NAMALWA (cell line): ENCODE measurements around the gene ANKRD40.
"Not testable (repeated sequence)": the region's sequence is repeated elsewhere in the genome, so short reads cannot be mapped to it uniquely, and the experiment has no call there.

ENCODE experiments used
- DNase-seq: peaks from one replicate; pipeline ENCODE4 v3.0.0-alpha.2; 2015; ENCODE audit warnings: low spot score

Gene ANKRD40

DNA sequence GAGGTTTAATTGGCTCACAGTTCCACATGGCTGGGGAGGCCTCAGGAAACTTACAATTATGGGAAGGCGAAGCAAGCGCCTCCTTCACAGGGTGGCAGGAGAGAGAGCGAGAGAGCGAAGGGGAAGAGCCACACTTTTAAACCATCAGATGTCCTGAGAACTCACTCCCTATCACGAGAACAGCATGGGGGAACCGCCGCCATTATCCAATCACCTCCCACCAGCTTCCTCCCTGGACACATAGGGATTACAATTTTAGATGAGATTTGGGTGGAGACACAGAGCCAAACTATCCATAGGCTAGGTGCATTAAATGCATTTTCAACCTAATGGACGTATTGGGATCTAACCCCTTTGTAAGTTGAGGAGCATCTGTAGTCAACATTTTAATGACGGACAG lies 4.9 kb upstream of the ANKRD40 start:
- DNase-seq = no peak

DNA sequence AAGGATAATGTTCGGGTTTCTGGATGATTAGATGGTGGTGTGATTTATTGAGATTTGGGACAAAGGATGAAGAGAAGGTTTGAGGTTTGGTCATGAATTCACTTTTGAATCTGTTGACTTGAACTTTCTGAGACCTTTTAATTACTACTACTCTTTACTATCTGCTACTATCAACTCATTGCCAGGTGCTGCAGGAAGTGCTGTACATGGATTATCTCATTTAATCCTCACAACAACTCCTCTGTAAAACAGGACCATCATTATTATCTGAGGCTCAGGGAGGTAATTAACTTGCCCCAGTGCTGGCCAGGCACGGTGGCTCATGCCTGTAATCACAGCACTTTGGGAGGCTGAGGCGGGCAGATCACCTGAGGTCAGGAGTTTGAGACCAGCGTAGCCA lies 2.9 kb upstream of the ANKRD40 start:
- no peak for DNase-seq

DNA sequence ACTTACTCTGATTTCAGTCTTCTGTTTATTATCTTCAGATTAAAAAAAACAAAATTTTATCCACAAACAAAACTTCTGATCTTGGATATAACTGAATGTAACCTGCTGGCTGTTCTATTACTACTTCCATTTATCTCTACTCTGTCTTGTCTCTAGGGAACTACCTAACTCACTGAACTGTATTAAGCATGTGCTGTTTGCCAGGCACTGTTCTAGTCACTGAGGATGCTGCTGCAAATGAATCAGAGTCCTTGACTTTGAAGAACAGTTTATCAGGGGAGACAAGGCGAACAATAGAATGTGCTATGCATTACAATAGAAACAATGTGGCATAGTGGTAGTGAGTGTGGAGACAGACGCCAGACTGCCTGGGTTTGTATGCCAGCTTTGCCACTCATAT lies 2.3 kb upstream of the ANKRD40 start:
- no peak for DNase-seq

DNA sequence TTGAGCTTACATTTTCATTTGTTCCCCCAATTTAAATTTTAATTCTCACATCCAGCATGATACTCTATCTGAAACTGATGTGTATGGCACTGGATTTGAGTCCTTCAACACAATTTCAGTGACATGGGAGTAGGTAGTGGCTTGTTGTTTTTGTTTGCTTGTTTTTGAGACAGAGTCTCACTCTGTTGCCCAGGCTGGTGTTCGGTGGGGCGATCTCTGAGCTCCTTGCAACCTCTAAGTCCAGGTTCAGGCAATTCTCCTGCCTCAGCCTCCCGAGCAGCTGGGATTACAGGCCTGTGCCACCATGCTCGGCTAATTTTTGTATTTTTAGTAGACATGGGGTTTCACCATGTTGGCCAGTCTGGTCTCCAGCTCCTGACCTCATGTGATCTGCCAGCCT lies 1.3 kb upstream of the ANKRD40 start:
- DNase-seq = not testable (repeated sequence)

DNA sequence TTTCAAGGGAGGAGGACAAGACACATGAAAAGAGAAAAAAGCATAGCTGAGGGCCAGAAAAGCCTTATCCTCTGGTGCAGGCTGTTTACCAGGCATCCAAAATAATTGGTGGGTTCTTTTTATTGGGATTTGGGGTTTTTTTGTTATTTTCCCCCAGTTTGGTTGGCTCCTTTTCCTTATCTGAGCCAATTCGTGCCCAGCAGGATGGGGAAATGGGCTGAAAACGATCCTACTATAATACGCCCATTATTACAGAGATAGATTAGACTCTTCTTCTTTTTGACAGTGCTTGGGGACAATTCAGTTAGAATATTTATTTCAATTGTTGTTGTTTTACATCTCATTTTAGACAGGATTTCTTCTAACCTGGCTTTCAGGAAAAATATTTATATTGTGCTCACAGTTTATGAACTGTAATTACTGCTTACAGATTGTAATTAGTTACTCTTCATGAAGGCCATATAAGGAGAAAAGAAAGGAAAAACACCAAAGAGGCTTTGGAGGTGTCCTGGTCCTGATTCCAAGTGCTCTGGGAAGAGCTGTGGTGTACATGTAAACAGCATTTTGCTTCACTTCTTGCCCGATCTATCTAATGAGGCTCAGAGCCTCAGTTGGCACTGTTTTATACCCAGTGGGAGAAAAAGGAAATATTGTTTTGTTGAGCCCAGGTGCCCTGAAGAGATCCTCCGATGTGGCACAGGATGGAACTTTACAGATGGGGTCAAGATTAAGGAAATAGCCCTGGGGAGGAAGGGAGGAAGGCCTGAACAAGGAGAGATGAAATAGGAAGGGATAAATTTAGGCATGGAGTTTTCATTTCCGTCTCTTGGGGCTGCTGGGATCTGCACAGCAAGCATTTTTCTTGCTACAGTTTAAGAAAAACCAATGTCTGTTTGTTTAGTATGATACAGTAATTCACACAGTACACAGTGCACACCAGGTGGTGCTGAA lies 611 bp upstream of the ANKRD40 start:
- peak; percentile 69 for DNase-seq

DNA sequence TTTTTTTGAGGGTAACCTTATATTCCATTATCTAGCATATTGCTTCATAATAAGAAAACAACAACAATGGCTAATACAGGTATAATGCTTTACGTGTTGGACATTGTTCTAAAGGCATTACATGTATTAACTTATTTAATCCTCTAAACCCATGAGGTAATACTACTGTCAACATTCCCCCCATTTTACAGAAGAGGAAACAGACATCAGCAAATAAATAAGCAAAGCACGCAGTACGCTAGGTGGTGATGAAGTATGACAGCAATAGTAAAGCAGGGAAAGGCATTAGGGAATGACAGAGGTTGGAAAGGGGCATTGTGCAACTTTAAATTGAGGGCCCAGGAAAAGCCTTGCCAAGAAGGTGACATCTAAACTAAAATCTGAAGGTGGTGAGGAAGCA lies 4.6 kb downstream of the ANKRD40 start:
- no peak for DNase-seq

DNA sequence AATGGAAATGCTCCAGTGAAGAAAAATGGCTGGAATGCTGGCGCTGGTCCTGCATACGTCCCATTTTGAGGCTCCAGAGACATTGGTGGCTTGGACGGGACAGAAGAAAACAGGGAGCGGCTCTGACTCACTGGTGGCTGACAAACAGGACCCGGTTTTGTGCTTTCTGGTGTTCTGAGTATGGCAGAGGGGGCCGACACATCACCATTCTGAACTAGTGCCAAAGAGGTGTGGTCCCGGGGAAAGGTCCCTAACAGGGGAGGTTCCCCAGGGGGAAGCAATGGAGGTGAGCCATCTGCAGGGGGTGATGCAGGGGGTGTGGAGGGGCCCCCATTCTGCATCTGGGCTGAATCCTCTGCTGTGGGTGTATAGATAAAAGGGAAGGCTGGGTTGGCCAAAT lies 8.3 kb downstream of the ANKRD40 start:
- no peak for DNase-seq

DNA sequence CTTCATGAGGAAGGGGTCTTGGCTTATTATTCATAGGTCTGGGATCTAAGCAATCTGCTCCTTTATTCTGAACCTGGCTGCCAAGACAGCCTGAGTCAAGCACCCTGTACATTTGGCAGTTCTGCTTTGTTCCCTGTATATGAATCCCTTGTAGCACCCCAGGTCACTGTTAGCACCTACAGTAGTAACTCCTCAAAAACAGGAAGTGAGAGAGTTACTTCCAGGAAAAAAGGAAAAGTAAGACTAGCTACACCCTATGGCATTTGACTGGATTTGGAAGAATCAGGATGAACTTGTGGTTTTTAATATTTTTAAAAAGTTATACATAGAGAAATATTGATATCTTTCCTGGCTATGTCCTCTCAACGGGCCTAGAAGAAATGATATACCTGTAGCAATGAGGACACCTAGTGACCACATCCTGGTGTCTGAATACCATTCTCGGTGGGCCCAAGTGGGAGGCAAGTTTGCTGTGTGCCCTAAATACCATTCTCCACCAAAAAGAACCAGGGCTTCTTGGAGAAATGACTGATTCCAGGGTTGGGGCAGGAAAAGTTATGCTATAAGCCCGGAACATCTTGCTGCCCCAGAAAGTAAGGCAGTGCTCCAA lies 9.9 kb downstream of the ANKRD40 start:
- no peak for DNase-seq

DNA sequence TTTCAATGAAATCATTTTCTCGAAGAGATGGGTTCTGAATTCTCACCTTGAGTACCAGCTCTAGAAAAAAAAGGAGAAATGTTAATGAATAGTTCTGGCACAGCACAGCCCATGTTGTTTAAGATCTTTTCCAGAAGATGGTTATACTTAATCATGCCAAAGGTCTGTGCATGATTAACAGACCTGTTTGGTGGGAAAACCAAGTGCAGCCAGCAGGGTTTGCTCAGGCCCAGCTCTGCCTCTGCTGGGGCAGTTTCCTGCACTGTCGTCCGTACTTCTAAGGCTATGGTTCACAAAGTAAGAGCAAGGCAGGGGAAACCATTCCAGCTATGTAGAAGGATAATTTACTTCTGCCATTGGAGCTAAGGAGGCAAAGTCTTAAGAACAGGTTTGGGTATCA lies 10.7 kb downstream of the ANKRD40 start:
- DNase-seq = no peak

DNA sequence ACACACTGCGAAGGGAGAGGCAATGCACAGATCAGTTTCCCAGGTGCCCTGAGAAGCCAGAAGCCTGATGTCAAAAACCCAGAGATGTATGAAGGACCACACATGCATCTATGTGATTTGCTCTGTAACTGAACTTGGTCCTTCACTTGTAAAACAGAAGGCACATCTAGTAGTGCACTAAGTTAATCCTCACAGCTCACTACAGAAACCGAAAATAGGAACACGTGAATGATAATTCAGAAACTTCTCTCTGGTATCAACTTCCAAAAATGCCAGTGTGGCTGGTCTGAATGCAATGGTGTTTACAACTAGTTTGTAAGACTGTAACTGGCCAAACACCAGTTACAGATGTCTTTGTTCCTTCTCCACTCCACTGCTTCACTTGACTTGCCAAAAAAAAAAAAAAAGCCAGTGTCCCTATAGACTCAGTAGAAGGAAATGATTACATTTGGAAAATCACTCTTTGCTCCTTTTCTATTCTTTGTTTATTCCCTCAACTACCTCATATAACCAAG lies 11.3 kb downstream of the ANKRD40 start:
- no peak for DNase-seq

DNA sequence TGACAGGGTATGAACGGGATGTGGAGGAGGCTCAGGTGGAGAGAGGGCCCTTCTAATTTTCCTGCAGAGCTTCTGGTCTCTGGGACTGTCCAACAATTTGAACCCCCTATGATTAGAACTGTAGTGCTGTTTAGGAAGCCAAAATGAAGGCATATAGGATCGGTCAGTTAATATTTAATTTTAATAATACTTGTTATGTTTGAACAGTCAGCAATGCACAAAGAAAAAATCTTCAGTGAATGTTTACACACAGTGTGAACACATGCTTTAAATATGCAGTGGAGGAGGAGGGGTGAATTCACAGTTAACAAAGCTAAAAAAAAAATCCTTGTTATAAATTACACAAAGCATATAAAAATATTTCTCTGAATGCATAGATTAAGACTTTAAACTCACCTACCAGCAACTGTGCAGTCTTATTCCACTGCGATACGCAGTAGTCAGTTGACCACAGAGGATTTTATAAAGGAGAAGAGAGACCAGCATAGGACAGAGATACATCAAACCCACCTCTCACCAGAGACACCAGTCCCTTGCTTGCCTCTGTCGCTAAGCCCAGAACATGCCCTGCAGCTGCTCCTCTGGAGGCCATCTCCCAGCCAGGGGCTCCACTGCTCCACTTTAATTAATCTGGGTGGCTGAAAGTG lies 14.6 kb downstream of the ANKRD40 start:
- DNase-seq = no peak

DNA sequence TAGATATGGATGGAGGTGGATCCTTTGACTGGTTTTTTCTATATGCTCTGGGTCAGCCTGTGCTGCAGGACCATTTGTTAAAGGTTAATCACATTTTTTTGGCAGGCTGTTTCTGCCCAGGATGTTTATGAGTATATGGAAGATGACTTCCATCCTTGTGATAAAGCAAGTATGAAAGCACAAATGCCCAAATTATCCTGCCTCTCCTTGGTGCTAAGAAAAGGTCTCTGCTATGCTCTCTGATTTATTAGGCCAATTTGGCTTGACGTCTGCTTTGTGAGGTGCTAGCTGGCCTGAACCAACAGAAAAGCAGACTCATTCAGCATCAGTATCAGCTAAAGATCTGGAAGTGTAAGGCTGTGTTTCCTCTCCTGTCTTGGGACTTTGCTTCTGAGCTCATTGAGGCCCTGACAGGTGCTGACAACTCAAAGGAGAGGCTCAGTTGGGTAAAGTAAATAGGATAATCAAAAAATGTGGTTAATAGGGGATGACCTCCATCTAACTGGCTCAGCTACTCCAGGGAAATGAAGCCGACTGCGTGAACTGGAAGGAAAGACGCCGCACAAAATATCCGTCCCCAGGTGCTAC lies 15.2 kb downstream of the ANKRD40 start:
- no peak for DNase-seq

DNA sequence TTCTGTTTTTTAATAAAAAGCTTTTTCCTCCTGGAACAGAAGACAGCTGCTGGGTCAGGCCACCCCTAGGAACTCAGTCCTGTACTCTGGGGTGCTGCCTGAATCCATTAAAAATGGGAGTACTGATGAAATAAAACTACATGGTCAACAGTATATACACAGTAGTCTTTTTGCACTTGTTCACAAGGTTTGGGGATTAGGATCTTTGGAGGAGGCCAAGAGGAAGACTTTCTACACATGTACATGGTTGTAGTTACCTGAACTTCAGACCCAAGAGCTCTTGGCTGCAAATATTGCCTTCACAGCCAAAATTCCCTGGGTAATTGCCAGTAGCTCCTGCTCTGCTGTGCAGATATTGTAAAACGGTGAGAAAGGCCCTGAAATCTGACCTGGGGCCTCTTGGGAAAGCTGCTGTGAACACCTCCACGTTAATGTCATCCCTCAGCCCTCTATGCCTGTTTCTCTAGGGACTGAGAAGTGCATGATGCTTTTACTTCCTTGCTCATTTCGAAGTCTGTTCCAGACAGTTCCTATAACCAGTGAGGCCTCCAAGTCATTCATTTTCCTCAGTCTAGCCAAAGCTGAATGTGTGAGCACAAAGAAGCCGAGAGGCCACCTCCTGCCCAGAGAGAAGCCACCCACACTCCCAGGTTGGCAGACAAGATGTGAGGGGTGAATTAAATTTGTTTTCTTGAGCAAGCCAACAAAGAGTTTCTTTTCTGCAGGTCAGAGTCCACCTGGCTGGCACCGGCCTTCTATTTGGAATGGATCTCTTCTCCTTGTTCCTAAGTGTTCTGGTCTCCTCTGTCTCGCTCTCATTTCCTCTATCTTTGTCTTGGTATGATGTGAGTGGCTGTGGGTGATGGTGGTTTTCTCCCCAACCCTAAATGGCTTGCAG lies 15.9 kb downstream of the ANKRD40 start:
- no peak for DNase-seq

DNA sequence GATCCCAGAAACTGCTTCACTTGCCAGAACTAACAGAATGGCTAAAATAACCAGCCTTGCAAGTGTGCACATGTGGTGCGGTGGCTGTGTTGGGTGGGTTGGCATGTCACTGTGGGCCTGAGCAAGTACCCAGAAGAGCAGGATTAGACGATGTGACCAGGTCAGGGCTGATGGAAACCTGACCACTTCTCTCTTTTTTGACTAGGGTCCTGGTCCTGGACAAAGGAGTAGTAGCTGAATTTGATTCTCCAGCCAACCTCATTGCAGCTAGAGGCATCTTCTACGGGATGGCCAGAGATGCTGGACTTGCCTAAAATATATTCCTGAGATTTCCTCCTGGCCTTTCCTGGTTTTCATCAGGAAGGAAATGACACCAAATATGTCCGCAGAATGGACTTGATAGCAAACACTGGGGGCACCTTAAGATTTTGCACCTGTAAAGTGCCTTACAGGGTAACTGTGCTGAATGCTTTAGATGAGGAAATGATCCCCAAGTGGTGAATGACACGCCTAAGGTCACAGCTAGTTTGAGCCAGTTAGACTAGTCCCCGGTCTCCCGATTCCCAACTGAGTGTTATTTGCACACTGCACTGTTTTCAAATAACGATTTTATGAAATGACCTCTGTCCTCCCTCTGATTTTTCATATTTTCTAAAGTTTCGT lies 16.7 kb downstream of the ANKRD40 start:
- DNase-seq = no peak

DNA sequence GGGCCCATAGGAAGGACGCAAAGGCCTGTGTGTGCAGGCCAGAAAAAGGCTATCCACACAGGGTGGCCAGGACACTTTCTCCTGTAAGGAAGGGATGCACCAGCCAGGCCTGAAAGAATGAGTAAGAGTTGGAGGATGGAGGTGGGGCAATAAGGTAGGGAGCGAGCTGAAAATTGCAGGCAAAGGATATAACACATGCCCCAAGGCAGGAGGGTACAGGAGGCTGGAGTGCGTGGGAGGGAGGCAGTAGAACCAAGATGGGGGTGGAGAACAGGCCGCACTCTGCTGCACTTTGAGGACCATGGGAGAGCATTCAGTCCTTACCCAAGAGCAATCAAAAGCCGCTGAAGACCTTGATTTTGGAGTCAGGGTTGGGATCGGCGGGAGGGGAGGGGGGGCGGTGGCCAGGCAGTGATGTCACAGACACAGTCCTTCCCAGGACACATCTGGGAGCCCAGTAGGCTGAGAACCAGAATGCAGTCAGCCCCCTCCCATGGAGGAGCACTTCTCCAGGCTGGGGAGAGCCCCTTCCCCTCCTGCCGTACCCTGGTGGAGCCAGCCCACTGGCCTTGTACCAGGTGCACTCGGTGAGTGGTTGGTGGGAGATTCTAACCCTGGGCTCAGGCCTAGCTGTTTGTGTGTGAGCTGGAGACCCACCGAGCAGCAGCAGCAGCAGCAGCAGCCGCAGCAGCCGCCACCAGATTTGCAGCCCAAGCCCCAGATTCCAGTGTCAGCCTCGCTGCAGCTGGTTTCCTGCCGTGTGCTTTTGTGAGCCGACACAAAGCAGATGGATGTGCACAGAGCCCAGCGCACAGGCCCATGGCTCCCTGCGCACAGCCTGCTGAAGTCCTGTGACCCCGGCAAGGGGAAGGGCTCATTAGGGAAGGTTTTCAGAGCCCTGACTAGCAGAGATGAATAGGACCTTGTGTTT lies 17.5 kb downstream of the ANKRD40 start:
- DNase-seq = no peak

DNA sequence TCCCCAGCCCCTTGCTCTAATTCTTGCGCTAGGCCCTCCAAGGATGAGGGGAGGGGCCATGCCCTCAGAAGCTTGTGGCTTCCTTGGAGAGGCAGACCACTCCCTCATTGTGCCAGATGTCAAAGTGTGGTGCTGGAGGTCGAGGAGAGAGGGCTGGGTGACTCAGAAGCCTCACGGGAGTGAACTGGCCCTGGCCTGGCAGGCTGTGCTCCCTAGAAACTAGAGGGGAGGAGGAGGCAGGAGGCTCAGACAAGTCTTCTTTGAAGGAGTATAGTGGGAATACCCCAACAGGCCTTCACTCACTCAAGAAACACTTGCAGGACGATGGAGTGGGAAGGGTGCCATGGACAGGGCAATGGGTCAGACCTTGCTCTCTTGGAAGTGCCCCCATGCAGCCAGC lies 18.5 kb downstream of the ANKRD40 start:
- DNase-seq = peak; percentile 30

DNA sequence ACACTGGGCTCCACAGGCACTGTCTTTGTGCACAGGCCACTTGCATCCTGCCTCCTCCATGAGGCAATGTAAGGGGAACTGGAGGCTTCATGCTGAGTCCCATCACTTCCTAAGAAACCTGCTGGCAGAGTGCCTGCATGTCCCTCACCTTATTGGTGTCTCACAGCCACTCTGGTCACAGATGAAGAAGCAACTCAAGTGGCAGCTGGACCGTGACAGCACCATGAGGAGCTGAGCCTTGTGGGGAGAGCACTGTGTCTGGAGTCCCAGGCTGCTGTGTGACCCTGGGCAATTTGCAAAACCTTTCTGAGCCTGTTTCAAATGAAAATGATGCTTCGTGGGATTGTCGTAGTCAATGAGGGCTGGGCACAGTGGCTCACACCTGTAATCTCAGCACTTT lies 19.5 kb downstream of the ANKRD40 start:
- no peak for DNase-seq

DNA sequence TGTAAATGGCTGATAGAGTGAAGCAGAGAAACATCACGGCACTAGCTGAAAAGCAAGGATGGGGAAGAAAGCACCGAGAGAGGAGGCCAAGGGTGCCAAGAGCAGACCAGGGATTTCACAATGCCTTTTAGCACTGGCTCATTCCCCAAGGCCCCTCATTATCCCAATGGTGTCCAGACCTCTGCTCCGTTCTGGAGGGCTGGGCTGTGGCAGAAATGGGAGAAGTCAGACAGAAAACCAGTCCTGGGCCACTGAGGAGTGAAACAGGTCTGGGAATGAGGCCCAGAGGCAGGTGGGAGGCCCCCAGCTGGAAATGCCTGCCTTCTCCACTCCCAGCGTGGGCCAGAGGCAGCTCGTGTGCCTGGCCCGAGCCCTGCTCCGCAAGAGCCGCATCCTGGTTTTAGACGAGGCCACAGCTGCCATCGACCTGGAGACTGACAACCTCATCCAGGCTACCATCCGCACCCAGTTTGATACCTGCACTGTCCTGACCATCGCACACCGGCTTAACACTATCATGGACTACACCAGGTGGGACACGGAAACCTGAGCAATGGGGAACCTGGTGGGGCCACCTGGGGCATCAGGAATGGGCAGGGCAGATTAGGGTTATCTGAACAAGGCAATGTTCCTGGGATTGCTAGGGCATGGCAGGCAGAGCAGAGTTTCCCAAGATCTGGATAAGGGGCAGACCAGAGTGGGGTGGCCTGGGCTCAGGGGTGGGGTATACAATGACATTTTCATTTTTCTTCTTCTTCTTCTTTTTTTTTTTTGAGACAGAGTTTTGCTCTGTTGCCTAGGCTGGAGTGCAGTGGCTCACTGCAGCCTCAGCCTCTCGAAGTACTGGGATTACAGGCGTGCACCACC lies 20.3 kb downstream of the ANKRD40 start:
- DNase-seq = no peak
